ENCODE data around the gene CALML4. TPM values are rescaled to one million over a fixed set of nuclear protein-coding genes. Genes with fewer than 3 reads are reported as not detected.

The CALML4 gene
- total and polyA plus RNA-seq, 2 experiments from 2014 or later: 49.6 to 79.8 TPM

GRCh38 chr15:68211656-68212320, 6.7 kb upstream of the CALML4 start:
- H3K27ac ChIP-seq: no peak overlapping the region
- H3K27me3 ChIP-seq: no peaks in the 10 kb centered on the region
- H3K36me3 ChIP-seq (replicated peaks; ENCODE audit: insufficient read depth, low read depth): no peaks in the 10 kb centered on the region
- peaks cover 4% of the 10 kb centered on the region for H3K4me1 ChIP-seq (ENCODE audit: insufficient read depth)
- H2AFZ ChIP-seq: no peak overlapping the region
- H3K79me2 ChIP-seq: peaks cover 22% of the 10 kb centered on the region
- no peaks in the 10 kb centered on the region for H3K9me3 ChIP-seq (ENCODE audit: low read depth)
- no peak overlapping the region for H3K4me3 ChIP-seq
- TF ChIP-seq CTCF (IDR thresholded peaks at IDR 0.05; ENCODE audit: poor library complexity) (no peak), EZH2phosphoT487 (IDR thresholded peaks at IDR 0.05; ENCODE audit: low read depth, severe bottlenecking, unreplicated experiment) (no peak), EZH2 (IDR thresholded peaks at IDR 0.05; ENCODE audit: borderline replicate concordance) (no peak)
- H3K9me2 ChIP-seq (replicated peaks; ENCODE audit: insufficient read depth): no peaks in the 10 kb centered on the region
- no peak overlapping the region for H3K4me2 ChIP-seq
- no peak for DNase-seq (ENCODE audit: low spot score)
- WGBS (ENCODE audit: low lambda C conversion rate, missing lambda C conversion rate): 95% methylated on average over 14 of the region's 14 CpGs
- no peaks in the 10 kb centered on the region for H4K20me1 ChIP-seq (ENCODE audit: insufficient read depth, poor library complexity, severe bottlenecking)

GRCh38 chr15:68210821-68211655, 5.9 kb upstream of the CALML4 start:
- Histone ChIP-seq H3K4me2 (no peak overlapping the region), H3K27ac (no peak overlapping the region), H3K9me3 (ENCODE audit: low read depth) (no peaks in the 10 kb centered on the region), H4K20me1 (ENCODE audit: insufficient read depth, poor library complexity, severe bottlenecking) (no peaks in the 10 kb centered on the region), H2AFZ (no peak overlapping the region), H3K4me1 (ENCODE audit: insufficient read depth) (peaks cover 8% of the 10 kb centered on the region), H3K36me3 (replicated peaks; ENCODE audit: insufficient read depth, low read depth) (no peaks in the 10 kb centered on the region), H3K9me2 (replicated peaks; ENCODE audit: insufficient read depth) (no peaks in the 10 kb centered on the region), H3K27me3 (no peaks in the 10 kb centered on the region), H3K4me3 (no peak overlapping the region), H3K79me2 (peaks cover 16% of the 10 kb centered on the region)
- TF ChIP-seq EZH2phosphoT487 (IDR thresholded peaks at IDR 0.05; ENCODE audit: low read depth, severe bottlenecking, unreplicated experiment) (no peak), CTCF (IDR thresholded peaks at IDR 0.05; ENCODE audit: poor library complexity) (peak; percentile 82), EZH2 (IDR thresholded peaks at IDR 0.05; ENCODE audit: borderline replicate concordance) (no peak)
- peak; percentile 70 for DNase-seq (ENCODE audit: low spot score)
- WGBS (ENCODE audit: low lambda C conversion rate, missing lambda C conversion rate): 82% methylated on average over 14 of the region's 23 CpGs

GRCh38 chr15:68210409-68210756, 5.3 kb upstream of the CALML4 start:
- no peak overlapping the region for H3K27ac ChIP-seq
- whole genome bisulfite sequencing (ENCODE audit: low lambda C conversion rate, missing lambda C conversion rate): 95% methylated on average over 9 of the region's 9 CpGs

More at GRCh38 chr15:68210409-68210756, 5.3 kb upstream of the CALML4 start:
- H3K4me2 ChIP-seq: no peak overlapping the region
- DNase-seq (ENCODE audit: low spot score): peak; percentile 4
- H3K36me3 ChIP-seq (replicated peaks; ENCODE audit: insufficient read depth, low read depth): no peaks in the 10 kb centered on the region
- H3K9me2 ChIP-seq (replicated peaks; ENCODE audit: insufficient read depth): no peaks in the 10 kb centered on the region
- H4K20me1 ChIP-seq (ENCODE audit: insufficient read depth, poor library complexity, severe bottlenecking): no peaks in the 10 kb centered on the region
- H3K9me3 ChIP-seq (ENCODE audit: low read depth): no peaks in the 10 kb centered on the region
- H3K4me3 ChIP-seq: no peak overlapping the region
- H2AFZ ChIP-seq: no peak overlapping the region
- TF ChIP-seq CTCF (IDR thresholded peaks at IDR 0.05; ENCODE audit: poor library complexity): no peak
- TF ChIP-seq EZH2phosphoT487 (IDR thresholded peaks at IDR 0.05; ENCODE audit: low read depth, severe bottlenecking, unreplicated experiment): no peak
- TF ChIP-seq EZH2 (IDR thresholded peaks at IDR 0.05; ENCODE audit: borderline replicate concordance): no peak
- H3K4me1 ChIP-seq (ENCODE audit: insufficient read depth): peaks cover 14% of the 10 kb centered on the region
- H3K79me2 ChIP-seq: peaks cover 11% of the 10 kb centered on the region
- H3K27me3 ChIP-seq: no peaks in the 10 kb centered on the region
